ENCODE measurements around the gene SGMS1.

Gene SGMS1

GRCh38 chr10:50286517-50286916, 337.2 kb downstream of the SGMS1 start:
- Histone ChIP-seq H3K9ac (ENCODE audit: low read length) (no peak overlapping the region), H3K4me2 (ENCODE audit: low read depth, low read length, poor library complexity, severe bottlenecking) (no peak overlapping the region), H3K27me3 (ENCODE audit: low read length) (no peaks in the 10 kb centered on the region)

GRCh38 chr10:50281967-50282522, 341.7 kb downstream of the SGMS1 start:
- H3K9ac ChIP-seq (ENCODE audit: low read length) = no peak overlapping the region
- H3K36me3 ChIP-seq (ENCODE audit: low read length) = no peaks in the 10 kb centered on the region
- no peak overlapping the region for H3K4me2 ChIP-seq (ENCODE audit: low read depth, low read length, poor library complexity, severe bottlenecking)
- no peak for TF ChIP-seq EZH2phosphoT487 (conservative IDR thresholded peaks at IDR 0.05; ENCODE audit: low read length)
- no peak for TF ChIP-seq CTCF (IDR thresholded peaks at IDR 0.05; ENCODE audit: insufficient read depth, low read length, poor library complexity, severe bottlenecking)
- H3K79me2 ChIP-seq (ENCODE audit: insufficient read depth, low read length) = no peaks in the 10 kb centered on the region
- H3K27me3 ChIP-seq (ENCODE audit: low read length) = no peaks in the 10 kb centered on the region
- H2AFZ ChIP-seq (ENCODE audit: low read depth, low read length, severe bottlenecking) = no peak overlapping the region
- no peak overlapping the region for H3K4me3 ChIP-seq (ENCODE audit: insufficient read depth, low read length, poor library complexity, severe bottlenecking)
- no peaks in the 10 kb centered on the region for H3K9me2 ChIP-seq (replicated peaks; ENCODE audit: insufficient read depth, low read length)
- H3F3A ChIP-seq (ENCODE audit: insufficient read depth) = no peaks in the 10 kb centered on the region
- no peaks in the 10 kb centered on the region for H3K9me3 ChIP-seq (ENCODE audit: insufficient read depth, low read length)
- no peaks in the 10 kb centered on the region for H4K20me1 ChIP-seq (ENCODE audit: low read depth, low read length)
- H3K27ac ChIP-seq (ENCODE audit: low read depth, low read length) = no peak overlapping the region

More at GRCh38 chr10:50286517-50286916, 337.2 kb downstream of the SGMS1 start:
- H3F3A ChIP-seq (ENCODE audit: insufficient read depth) = no peaks in the 10 kb centered on the region
- no peaks in the 10 kb centered on the region for H3K79me2 ChIP-seq (ENCODE audit: insufficient read depth, low read length)
- H2AFZ ChIP-seq (ENCODE audit: low read depth, low read length, severe bottlenecking) = no peak overlapping the region
- no peak overlapping the region for H3K27ac ChIP-seq (ENCODE audit: low read depth, low read length)
- no peaks in the 10 kb centered on the region for H3K9me2 ChIP-seq (replicated peaks; ENCODE audit: insufficient read depth, low read length)
- no peaks in the 10 kb centered on the region for H3K9me3 ChIP-seq (ENCODE audit: insufficient read depth, low read length)
- H3K4me3 ChIP-seq (ENCODE audit: insufficient read depth, low read length, poor library complexity, severe bottlenecking) = no peak overlapping the region
- TF ChIP-seq CTCF (IDR thresholded peaks at IDR 0.05; ENCODE audit: insufficient read depth, low read length, poor library complexity, severe bottlenecking) = no peak
- TF ChIP-seq EZH2phosphoT487 (conservative IDR thresholded peaks at IDR 0.05; ENCODE audit: low read length) = no peak
- no peaks in the 10 kb centered on the region for H3K36me3 ChIP-seq (ENCODE audit: low read length)
- H4K20me1 ChIP-seq (ENCODE audit: low read depth, low read length) = no peaks in the 10 kb centered on the region

DNA sequence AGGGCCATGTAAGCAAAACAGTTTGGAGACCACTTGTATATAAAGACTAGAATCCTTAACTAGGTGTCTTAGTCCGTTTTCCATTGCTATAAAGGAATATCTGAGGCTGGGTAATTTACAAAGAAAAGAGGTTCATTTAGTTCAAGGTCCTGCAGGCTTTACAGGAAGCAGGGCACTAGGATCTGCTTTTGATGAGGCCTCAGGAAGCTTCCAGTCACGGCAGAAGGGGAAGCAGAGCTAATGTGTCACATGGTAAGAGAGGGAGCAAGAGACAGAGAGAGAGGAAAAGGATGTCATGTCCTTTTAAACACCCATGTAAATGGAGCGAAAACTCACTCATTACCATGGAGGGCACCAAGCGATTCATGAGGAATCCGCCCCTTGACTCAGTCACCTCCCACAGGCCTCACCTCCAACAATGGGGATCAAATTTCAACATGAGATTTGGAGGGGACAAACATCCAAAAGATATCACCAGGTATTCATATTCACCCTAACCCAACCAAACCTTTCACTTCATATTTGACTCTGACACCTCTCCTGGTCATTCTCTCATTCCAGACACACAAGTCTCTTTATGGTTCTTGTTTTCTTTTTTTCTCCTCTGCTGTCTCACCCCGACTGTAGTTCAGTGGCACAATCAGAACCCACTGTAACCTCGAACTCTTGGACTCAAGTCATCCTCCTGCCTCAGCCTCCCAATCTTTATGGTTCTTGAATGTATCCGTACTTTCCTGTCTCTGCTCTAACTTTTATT, 342.4 kb downstream of the SGMS1 start:
- no peaks in the 10 kb centered on the region for H3K36me3 ChIP-seq (ENCODE audit: low read length)
- H3K9me2 ChIP-seq (replicated peaks; ENCODE audit: insufficient read depth, low read length) = no peaks in the 10 kb centered on the region
- H3K27ac ChIP-seq (ENCODE audit: low read depth, low read length) = no peak overlapping the region
- H4K20me1 ChIP-seq (ENCODE audit: low read depth, low read length) = no peaks in the 10 kb centered on the region
- H3K9me3 ChIP-seq (ENCODE audit: insufficient read depth, low read length) = no peaks in the 10 kb centered on the region
- no peak overlapping the region for H3K4me3 ChIP-seq (ENCODE audit: insufficient read depth, low read length, poor library complexity, severe bottlenecking)
- H3K27me3 ChIP-seq (ENCODE audit: low read length) = no peaks in the 10 kb centered on the region
- no peak overlapping the region for H2AFZ ChIP-seq (ENCODE audit: low read depth, low read length, severe bottlenecking)
- no peak overlapping the region for H3K9ac ChIP-seq (ENCODE audit: low read length)
- no peaks in the 10 kb centered on the region for H3K79me2 ChIP-seq (ENCODE audit: insufficient read depth, low read length)
- TF ChIP-seq CTCF (IDR thresholded peaks at IDR 0.05; ENCODE audit: insufficient read depth, low read length, poor library complexity, severe bottlenecking) (no peak), EZH2phosphoT487 (conservative IDR thresholded peaks at IDR 0.05; ENCODE audit: low read length) (no peak)
- no peak overlapping the region for H3K4me2 ChIP-seq (ENCODE audit: low read depth, low read length, poor library complexity, severe bottlenecking)
- H3F3A ChIP-seq (ENCODE audit: insufficient read depth) = no peaks in the 10 kb centered on the region
